Parathyroid adenoma (tissue), 2 donors: ENCODE results near the gene PTPN1.

Experiments
- H2AFZ ChIP-seq: fragments of 300-600 bp; sonication (generic); one replicate; pipeline ENCODE4 v1.7.0; 2017; ENCODE audit warnings: antibody characterized with exemption, mild to moderate bottlenecking
- H3K27ac ChIP-seq: fragments of 300-600 bp; sonication (generic); one replicate; pipeline ENCODE4 v1.7.0; 2017
- H3K27me3 ChIP-seq: fragments of 300-600 bp; sonication (generic); one replicate; pipeline ENCODE4 v1.7.0; 2017; ENCODE audit warnings: low read length; ENCODE audit not compliant: control insufficient read depth, insufficient read depth
- H3K36me3 ChIP-seq: fragments of 300-600 bp; sonication (generic); one replicate; pipeline ENCODE4 v1.7.0; 2017; ENCODE audit warnings: low read length; ENCODE audit not compliant: control insufficient read depth, insufficient read depth
- H3K4me1 ChIP-seq: fragments of 300-600 bp; sonication (generic); one replicate; pipeline ENCODE4 v1.7.0; 2017; ENCODE audit warnings: control low read depth
- H3K4me2 ChIP-seq: fragments of 300-600 bp; sonication (generic); one replicate; pipeline ENCODE4 v1.7.0; 2017; ENCODE audit warnings: low read length
- H3K4me3 ChIP-seq: fragments of 300-600 bp; sonication (generic); one replicate; pipeline ENCODE4 v1.7.0; 2017; ENCODE audit warnings: low read depth, low read length
- H3K79me2 ChIP-seq: fragments of 300-600 bp; sonication (generic); one replicate; pipeline ENCODE4 v1.7.0; 2017; ENCODE audit warnings: control low read depth
- H3K9ac ChIP-seq: fragments of 300-600 bp; sonication (generic); one replicate; pipeline ENCODE4 v1.7.0; 2017; ENCODE audit warnings: mild to moderate bottlenecking
- H3K9me3 ChIP-seq: fragments of 300-600 bp; sonication (generic); one replicate; pipeline ENCODE4 v1.7.0; 2017; ENCODE audit warnings: low read length; ENCODE audit not compliant: control insufficient read depth
- CTCF ChIP-seq: fragments of 300-600 bp; sonication (generic); IDR thresholded peaks from one replicate; pipeline ENCODE4 v1.7.0; 2017; ENCODE audit warnings: antibody characterized with exemption, mild to moderate bottlenecking
- donor health status: primary hyperparathyroidism.

Gene PTPN1

GRCh38 chr20:50494428-50494827 is 15.8 kb upstream of the PTPN1 start:
- no peak for TF ChIP-seq CTCF
- H2AFZ ChIP-seq: no peak overlapping the region
- H3K4me3 ChIP-seq: no peak overlapping the region
- no peaks in the 10 kb centered on the region for H3K4me1 ChIP-seq
- no peaks in the 10 kb centered on the region for H3K9me3 ChIP-seq
- H3K4me2 ChIP-seq: no peak overlapping the region
- no peak overlapping the region for H3K9ac ChIP-seq
- H3K36me3 ChIP-seq: no peaks in the 10 kb centered on the region
- H3K27me3 ChIP-seq: no peaks in the 10 kb centered on the region
- H3K79me2 ChIP-seq: no peaks in the 10 kb centered on the region
- no peak overlapping the region for H3K27ac ChIP-seq

- Histone ChIP-seq H3K27ac (no peak overlapping the region), H3K4me2 (no peak overlapping the region), H3K79me2 (no peaks in the 10 kb centered on the region), H3K4me3 (no peak overlapping the region), H3K9me3 (no peaks in the 10 kb centered on the region), H3K9ac (no peak overlapping the region), H3K4me1 (no peaks in the 10 kb centered on the region), H2AFZ (no peak overlapping the region), H3K36me3 (no peaks in the 10 kb centered on the region), H3K27me3 (no peaks in the 10 kb centered on the region)
- no peak for TF ChIP-seq CTCF
Observed at GRCh38 chr20:50496773-50497385, 13.3 kb upstream of the PTPN1 start.

- Histone ChIP-seq H3K4me3 (no peak overlapping the region), H3K9ac (no peak overlapping the region), H3K9me3 (no peaks in the 10 kb centered on the region), H3K27ac (no peak overlapping the region), H3K4me2 (no peak overlapping the region), H3K36me3 (no peaks in the 10 kb centered on the region), H2AFZ (no peak overlapping the region), H3K79me2 (no peaks in the 10 kb centered on the region), H3K4me1 (no peaks in the 10 kb centered on the region), H3K27me3 (no peaks in the 10 kb centered on the region)
- TF ChIP-seq CTCF: no peak
Observed at GRCh38 chr20:50498071-50498776, 12.0 kb upstream of the PTPN1 start.

- Histone ChIP-seq H3K4me2 (no peak overlapping the region), H3K27me3 (no peaks in the 10 kb centered on the region), H3K9me3 (no peaks in the 10 kb centered on the region), H3K36me3 (no peaks in the 10 kb centered on the region), H3K79me2 (no peaks in the 10 kb centered on the region), H2AFZ (no peak overlapping the region), H3K9ac (no peak overlapping the region), H3K27ac (no peak overlapping the region), H3K4me3 (no peak overlapping the region), H3K4me1 (peaks cover 9% of the 10 kb centered on the region)
- TF ChIP-seq CTCF: no peak
Observed at GRCh38 chr20:50499938-50500337, 10.2 kb upstream of the PTPN1 start.
